GM19099 (cell line): ENCODE measurements around the gene STARD7.
A peak's percentile ranks its signal among the peaks of the same experiment; 100 is the strongest.

ENCODE experiments used
- POLR2A ChIP-seq: IDR thresholded peaks from 3 replicates; pipeline ENCODE4 v1.6.1; 2011; ENCODE audit warnings: low read depth; ENCODE audit not compliant: insufficient read length; ENCODE audit errors: extremely low read depth

The STARD7 gene

GRCh38 chr2:96241227-96241626 is 32.6 kb upstream of the STARD7 start:
- no peak for TF ChIP-seq POLR2A

GRCh38 chr2:96240341-96241038 is 31.9 kb upstream of the STARD7 start:
- no peak for TF ChIP-seq POLR2A

- no peak for TF ChIP-seq POLR2A
Observed at GRCh38 chr2:96239745-96240264, 31.2 kb upstream of the STARD7 start.

DNA sequence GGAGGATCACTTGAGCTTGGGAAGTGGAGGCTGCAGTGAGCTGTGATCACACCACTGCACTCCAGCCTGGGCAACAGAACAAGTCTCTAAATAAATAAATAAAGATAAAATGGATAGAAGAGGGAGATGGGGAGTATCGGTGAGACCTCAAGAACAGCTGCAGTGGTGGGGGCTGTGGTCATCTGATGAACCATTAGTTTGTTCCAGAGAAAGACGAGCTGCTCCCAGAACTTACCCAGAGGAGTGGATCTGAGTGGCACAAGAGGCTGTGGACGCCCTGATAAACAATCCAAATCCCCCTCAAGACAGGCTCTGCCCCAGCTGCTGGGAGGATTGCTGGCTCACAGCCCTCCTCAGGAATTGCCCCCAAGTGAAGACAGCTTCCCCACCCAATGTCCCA is 30.5 kb upstream of the STARD7 start:
- no peak for TF ChIP-seq POLR2A

GRCh38 chr2:96238266-96238665 is 29.6 kb upstream of the STARD7 start:
- TF ChIP-seq POLR2A, result no peak

DNA sequence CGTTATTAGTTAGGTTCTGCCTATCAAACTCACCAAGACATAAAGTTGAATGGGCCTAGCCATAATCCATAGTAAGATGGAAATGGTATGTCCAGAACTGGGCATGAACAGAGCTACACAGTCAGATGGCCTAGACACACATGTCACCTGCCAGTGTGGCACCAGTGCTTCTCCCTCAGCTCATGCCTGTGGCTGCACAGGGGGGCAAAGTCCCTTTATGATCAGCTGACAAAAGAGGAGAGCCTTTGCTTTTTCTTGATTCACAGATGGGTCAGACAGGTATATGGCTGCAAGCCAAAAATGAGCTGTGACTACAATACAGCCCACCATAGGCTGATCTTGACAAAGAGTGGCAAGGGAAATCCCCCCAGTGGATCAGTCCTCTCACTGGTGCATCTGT is 28.3 kb upstream of the STARD7 start:
- no peak for TF ChIP-seq POLR2A

DNA sequence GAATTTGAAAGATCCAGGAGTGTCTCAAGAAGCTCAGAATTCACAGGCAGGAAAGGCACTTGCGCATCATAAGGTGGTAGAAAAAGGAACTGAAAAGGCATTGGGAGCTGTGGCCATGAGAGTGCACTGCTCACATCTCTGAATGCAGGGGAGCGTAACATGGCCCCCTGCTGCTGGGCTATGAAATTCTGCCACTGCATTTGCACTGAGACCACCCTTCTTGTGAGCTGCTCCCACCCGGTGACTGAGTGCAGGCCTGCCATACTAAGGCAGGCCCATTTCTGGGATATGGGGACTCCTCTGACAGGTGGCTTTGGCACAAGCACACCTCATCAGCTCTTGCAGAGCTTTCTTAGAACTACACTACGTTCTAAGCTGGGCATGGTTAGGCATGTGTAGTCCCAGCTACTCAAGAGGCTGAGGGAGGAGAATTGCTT is 25.3 kb upstream of the STARD7 start:
- no peak for TF ChIP-seq POLR2A

- no peak for TF ChIP-seq POLR2A
Observed at GRCh38 chr2:96233436-96233835, 24.8 kb upstream of the STARD7 start.

DNA sequence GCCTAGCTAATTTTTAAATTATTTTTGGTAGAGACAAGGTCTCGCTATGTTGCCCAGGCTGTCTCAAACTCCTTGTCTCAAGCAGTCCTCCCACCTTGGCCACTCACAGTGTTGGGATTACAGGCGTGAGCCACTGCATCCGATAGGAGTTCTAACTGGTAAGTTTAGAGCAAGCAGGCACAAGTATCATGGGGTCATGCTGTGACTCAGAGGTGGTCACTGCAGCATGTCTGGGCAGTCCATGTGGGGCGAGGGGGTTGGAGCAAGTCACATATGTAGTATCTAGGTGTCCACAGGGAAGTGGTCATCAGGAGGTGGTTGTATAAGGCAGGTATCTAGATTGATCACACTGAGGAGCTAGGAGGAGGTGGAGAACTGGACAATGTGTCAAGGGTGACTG is 22.7 kb upstream of the STARD7 start:
- TF ChIP-seq POLR2A, result no peak

DNA sequence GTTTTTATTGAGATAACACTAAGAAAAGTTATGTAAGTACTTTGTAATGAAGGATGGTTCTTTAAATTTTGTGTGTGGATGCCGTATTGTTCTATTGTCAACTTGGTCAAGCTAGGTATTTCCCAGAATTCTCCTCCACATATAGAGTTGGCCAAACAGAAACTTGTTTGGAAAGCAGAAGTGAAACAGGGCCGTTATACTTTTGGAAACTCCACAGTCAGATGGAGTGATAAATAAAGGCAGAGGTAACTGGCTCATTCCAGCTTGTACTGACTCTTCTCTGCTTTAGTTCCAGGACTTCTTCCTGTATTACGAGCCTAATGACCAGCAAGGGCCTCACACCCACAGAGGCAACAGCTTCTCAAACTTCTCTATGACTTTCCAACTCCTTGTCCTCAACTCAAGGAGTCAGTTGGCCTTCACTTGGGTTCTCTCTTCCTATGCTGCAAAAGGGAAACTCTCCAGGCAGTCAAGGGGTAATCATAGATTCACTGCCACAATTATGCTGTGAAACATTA is 16.4 kb upstream of the STARD7 start:
- TF ChIP-seq POLR2A, result peak; percentile 53

GRCh38 chr2:96218508-96219131 is 10.0 kb upstream of the STARD7 start:
- no peak for TF ChIP-seq POLR2A

DNA sequence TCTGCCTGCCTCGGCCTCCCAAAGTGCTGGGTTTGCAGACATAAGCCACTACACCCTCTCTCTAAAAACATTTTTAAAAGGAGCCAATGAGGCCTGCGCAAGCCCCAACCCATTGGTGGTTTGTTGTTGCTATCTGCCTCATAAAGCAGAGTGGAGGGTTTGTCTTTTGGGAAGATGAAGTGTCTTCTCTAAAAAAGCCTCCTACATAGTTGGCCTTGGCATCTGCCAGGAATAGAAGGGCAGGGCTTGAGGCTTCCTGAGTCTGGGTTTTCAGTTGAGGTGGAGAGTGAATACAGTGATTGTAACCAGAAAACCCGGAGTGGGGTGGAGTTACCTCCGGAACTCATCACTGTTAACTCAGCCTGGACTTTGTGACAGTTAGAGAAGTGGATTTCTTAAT is 5.9 kb upstream of the STARD7 start:
- no peak for TF ChIP-seq POLR2A

GRCh38 chr2:96213379-96213778 is 4.8 kb upstream of the STARD7 start:
- no peak for TF ChIP-seq POLR2A

GRCh38 chr2:96212339-96212738 is 3.7 kb upstream of the STARD7 start:
- TF ChIP-seq POLR2A, result no peak

DNA sequence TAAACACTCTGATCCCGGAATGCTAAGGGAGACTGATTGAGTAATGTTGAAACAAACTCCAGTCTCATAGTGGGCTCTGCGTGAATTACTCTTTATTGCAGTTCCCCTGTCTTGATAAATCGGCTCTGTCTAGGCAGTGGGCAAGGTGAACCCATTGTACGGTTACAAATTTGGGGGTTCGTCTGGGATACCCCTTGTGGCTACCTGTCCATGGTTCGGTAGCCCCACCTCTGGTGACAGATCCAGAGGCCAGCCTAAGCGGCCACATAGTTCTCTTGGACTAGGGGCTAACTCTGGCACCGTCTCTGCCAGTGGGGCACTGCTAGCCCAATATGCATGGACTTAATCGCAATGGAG is 1.1 kb upstream of the STARD7 start:
- no peak for TF ChIP-seq POLR2A

- no peak for TF ChIP-seq POLR2A
Observed at GRCh38 chr2:96209011-96209728, 543 bp upstream of the STARD7 start.
